GM12874 (cell line): ENCODE data around the gene ZNF665.

Experiments
- CTCF ChIP-seq: IDR thresholded peaks from 2 replicates; pipeline ENCODE4 v1.5.1; 2011; ENCODE audit warnings: low read depth, mild to moderate bottlenecking, control low read depth, low read length, moderate library complexity; ENCODE audit not compliant: insufficient read depth

Gene ZNF665

GRCh38 chr19:53193535-53194222, 521 bp upstream of the ZNF665 start:
- TF ChIP-seq CTCF: no peak

- no peak for TF ChIP-seq CTCF
These were observed 2.9 kb downstream of the ZNF665 start for GRCh38 chr19:53190253-53190652.

- no peak for TF ChIP-seq CTCF
These were observed 9.9 kb downstream of the ZNF665 start for GRCh38 chr19:53183146-53183764.

- no peak for TF ChIP-seq CTCF
These were observed 11.0 kb downstream of the ZNF665 start for GRCh38 chr19:53182202-53182601.

- TF ChIP-seq CTCF: no peak
These were observed 15.2 kb downstream of the ZNF665 start for GRCh38 chr19:53177986-53178385.

- no peak for TF ChIP-seq CTCF
These were observed 20.3 kb downstream of the ZNF665 start for GRCh38 chr19:53172889-53173288.

- no peak for TF ChIP-seq CTCF
These were observed 27.5 kb downstream of the ZNF665 start for GRCh38 chr19:53165691-53166091.
